HG03432 (cell line): ENCODE measurements around the gene AK8.
"Not testable (repeated sequence)": the region's sequence is repeated elsewhere in the genome, so short reads cannot be mapped to it uniquely, and the experiment has no call there.

Experiments used
- ATAC-seq: cut with Tn5 transposase; IDR thresholded peaks from one replicate; pipeline ENCODE4 v1.9.1; 2021; ENCODE audit warnings: mild to moderate bottlenecking, moderate library complexity; ENCODE audit not compliant: unreplicated experiment

The AK8 gene

GRCh38 chr9:132721661-132722060 lies 156.4 kb downstream of the AK8 start:
- ATAC-seq = no peak

GRCh38 chr9:132718381-132718928 lies 159.6 kb downstream of the AK8 start:
- not testable (repeated sequence) for ATAC-seq

GRCh38 chr9:132717326-132717945 lies 160.6 kb downstream of the AK8 start:
- no peak for ATAC-seq

GRCh38 chr9:132716007-132716406 lies 162.1 kb downstream of the AK8 start:
- no peak for ATAC-seq

- no peak for ATAC-seq
Measured at GRCh38 chr9:132712753-132713152, 165.3 kb downstream of the AK8 start.

DNA sequence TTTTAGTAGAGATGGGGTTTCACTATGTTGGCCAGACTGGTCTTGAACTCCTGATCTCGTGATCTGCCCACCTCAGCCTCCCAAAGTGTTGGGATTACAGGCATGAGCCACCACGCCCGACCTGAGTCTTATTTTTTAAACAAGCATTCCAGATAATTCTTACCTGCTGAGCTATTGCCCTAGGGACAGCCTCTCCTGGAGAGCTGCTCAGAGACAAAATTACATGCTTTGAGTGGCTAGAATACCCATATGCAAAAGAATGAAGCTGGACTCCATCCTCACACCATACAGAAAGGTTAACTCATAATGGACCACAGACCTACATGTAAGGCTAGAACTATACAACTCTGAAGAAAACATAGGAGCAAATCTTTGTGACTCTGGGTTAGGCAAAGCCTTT lies 166.2 kb downstream of the AK8 start:
- no peak for ATAC-seq

- not testable (repeated sequence) for ATAC-seq
Measured at GRCh38 chr9:132711152-132711551, 166.9 kb downstream of the AK8 start.

- no peak for ATAC-seq
Measured at GRCh38 chr9:132710333-132710732, 167.8 kb downstream of the AK8 start.

GRCh38 chr9:132708769-132709430 lies 169.2 kb downstream of the AK8 start:
- ATAC-seq = no peak

GRCh38 chr9:132708239-132708638 lies 169.8 kb downstream of the AK8 start:
- ATAC-seq = no peak

GRCh38 chr9:132703336-132703735 lies 174.7 kb downstream of the AK8 start:
- no peak for ATAC-seq

DNA sequence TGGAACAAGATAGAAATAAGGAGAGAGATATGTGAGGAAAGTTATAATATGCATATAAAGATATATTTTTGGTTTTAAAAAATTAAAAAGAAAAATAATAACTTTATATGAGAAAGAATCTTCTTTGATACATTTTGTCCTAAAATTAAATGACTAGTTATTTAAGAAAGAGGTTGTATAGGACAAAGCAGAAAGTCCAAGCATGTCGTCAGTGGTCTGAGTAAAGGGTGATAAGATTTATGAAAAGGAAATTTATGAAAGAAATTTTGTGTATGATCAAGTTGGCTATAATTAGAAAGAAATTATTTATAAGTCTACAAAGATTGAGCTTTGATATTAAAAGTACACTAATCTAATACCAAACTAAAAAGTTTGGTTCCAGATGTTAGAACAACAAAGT lies 175.8 kb downstream of the AK8 start:
- no peak for ATAC-seq

GRCh38 chr9:132699956-132700355 lies 178.1 kb downstream of the AK8 start:
- ATAC-seq = no peak

DNA sequence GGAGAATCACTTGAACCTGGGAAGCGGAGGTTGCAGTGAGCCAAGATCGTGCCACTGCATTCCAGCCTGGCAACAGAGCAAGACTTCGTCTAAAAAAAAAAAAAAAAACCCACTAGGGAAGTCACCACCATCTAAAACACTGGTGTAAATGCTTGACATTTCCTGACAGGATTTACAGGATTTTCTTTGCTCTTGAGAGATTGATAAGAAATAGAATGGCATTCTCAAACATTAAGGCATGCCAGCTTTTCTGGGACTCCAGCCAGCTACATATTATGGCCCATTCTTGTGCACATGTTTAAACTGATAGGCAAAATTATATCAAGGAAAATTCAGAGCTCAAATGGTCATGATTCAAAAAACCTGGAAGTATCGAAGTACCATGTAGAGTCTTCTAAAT lies 179.1 kb downstream of the AK8 start:
- no peak for ATAC-seq

DNA sequence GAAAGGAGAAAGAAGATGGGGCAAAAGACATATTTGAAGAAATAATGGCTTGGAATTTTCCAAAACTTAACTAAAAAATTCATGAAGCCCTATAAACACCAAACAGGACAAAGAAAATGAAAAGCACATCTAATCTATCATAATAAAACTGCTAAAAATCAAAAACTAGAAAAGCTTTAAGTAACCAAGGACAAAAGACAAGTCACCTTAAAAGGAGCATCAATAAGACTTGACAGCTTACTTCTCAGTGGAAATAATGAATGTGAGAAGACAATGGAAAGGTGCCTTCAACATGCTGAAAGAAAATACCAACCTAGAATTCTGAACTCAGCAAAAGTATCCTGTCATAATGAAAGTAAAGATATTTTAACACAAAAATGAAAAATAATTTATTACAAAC lies 180.9 kb downstream of the AK8 start:
- ATAC-seq = no peak

GRCh38 chr9:132694144-132694543 lies 183.9 kb downstream of the AK8 start:
- no peak for ATAC-seq

GRCh38 chr9:132690696-132691095 lies 187.4 kb downstream of the AK8 start:
- no peak for ATAC-seq

- no peak for ATAC-seq
Measured at GRCh38 chr9:132683873-132684272, 194.2 kb downstream of the AK8 start.

GRCh38 chr9:132681561-132681960 lies 196.5 kb downstream of the AK8 start:
- no peak for ATAC-seq

DNA sequence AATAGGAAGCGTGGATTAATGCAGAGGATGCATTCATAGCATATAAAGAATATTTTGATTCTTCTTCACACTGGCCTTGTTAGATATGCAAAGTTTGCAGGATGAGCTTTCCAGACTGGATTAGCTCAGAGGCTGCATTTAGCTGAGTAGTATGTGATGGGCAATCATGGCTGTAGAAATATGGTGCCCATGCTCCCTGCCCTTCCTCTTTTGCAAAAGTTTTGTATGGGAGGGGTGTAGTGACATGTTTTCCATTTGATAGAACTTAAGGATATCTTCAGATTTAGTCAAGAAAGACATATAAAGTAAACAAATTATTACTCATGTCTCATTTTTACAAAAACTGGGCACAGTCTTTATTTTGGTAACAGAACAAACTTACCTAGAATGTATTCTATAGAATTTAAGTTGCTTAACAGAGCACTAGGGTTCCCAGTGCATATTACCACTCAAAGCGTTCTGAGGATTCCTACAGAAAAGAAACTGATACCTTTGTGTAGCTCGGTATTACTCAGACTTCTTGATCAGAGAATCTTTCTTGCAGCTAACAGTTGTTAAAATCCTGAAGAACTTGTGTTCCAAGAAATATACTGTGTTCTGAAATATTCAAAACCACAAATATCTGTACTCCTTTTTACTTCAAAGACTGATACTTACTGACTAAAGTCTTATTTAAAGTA lies 198.0 kb downstream of the AK8 start:
- ATAC-seq = no peak

DNA sequence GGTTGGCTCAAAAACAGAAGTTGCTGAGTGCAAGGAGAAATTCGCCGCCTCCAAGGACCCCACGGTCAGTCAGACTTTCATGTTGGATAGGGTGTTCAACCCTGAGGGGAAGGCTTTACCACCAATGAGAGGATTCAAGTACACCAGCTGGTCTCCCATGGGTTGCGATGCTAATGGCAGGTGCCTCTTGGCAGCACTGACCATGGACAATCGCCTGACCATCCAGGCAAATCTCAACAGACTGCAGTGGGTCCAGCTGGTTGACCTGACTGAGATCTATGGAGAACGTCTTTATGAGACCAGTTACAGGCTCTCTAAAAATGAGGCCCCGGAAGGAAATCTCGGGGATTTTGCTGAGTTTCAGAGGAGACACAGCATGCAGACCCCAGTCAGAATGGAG lies 200.1 kb downstream of the AK8 start:
- no peak for ATAC-seq
